Fibroblast of gingiva (primary cell): ENCODE results near the gene SHROOM3.

ENCODE experiments used
- DNase-seq: peaks from one replicate; pipeline ENCODE4 v3.0.0-alpha.2; 2011; ENCODE audit warnings: low read depth

The SHROOM3 gene

GRCh38 chr4:76569706-76570105 lies 134.7 kb downstream of the SHROOM3 start:
- no peak for DNase-seq

- peak; percentile 17 for DNase-seq
Measured at GRCh38 chr4:76570141-76570973, 135.3 kb downstream of the SHROOM3 start.

- peak; percentile 9 for DNase-seq
Measured at GRCh38 chr4:76571274-76571673, 136.2 kb downstream of the SHROOM3 start.

GRCh38 chr4:76572224-76572623 lies 137.2 kb downstream of the SHROOM3 start:
- no peak for DNase-seq

GRCh38 chr4:76576824-76577223 lies 141.8 kb downstream of the SHROOM3 start:
- DNase-seq = no peak

GRCh38 chr4:76578002-76578560 lies 143.1 kb downstream of the SHROOM3 start:
- DNase-seq = no peak

- DNase-seq = no peak
Measured at GRCh38 chr4:76579596-76580375, 144.8 kb downstream of the SHROOM3 start.

GRCh38 chr4:76581077-76581962 lies 146.3 kb downstream of the SHROOM3 start:
- DNase-seq = peak; percentile 39

- DNase-seq = peak; percentile 21
Measured at GRCh38 chr4:76582074-76582816, 147.2 kb downstream of the SHROOM3 start.

- DNase-seq = no peak
Measured at GRCh38 chr4:76582817-76583087, 147.7 kb downstream of the SHROOM3 start.

GRCh38 chr4:76584241-76585152 lies 149.5 kb downstream of the SHROOM3 start:
- no peak for DNase-seq

GRCh38 chr4:76585272-76585671 lies 150.2 kb downstream of the SHROOM3 start:
- no peak for DNase-seq

- no peak for DNase-seq
Measured at GRCh38 chr4:76585897-76586360, 150.9 kb downstream of the SHROOM3 start.

GRCh38 chr4:76588274-76588673 lies 153.2 kb downstream of the SHROOM3 start:
- no peak for DNase-seq

GRCh38 chr4:76589402-76589801 lies 154.4 kb downstream of the SHROOM3 start:
- peak; percentile 57 for DNase-seq

GRCh38 chr4:76589872-76590797 lies 155.1 kb downstream of the SHROOM3 start:
- peak; percentile 87 for DNase-seq

- DNase-seq = no peak
Measured at GRCh38 chr4:76590798-76591281, 155.8 kb downstream of the SHROOM3 start.

GRCh38 chr4:76591992-76592391 lies 157.0 kb downstream of the SHROOM3 start:
- no peak for DNase-seq

GRCh38 chr4:76592460-76592859 lies 157.4 kb downstream of the SHROOM3 start:
- DNase-seq = no peak
